Endodermal cell (in vitro differentiated cells): Measurements from ENCODE around the gene ELMOD1. TPM values are rescaled to one million over a fixed set of nuclear protein-coding genes. Genes with fewer than 3 reads are reported as not detected.
"Not testable (repeated sequence)": the region's sequence is repeated elsewhere in the genome, so short reads cannot be mapped to it uniquely, and the experiment has no call there.

Source experiments
- DNase-seq: peaks from one replicate; pipeline ENCODE4 v3.0.0-alpha.2; 2017
- H3K27ac ChIP-seq: 2 replicates; pipeline ENCODE4 v1.5.1; 2013; ENCODE audit warnings: mild to moderate bottlenecking, low read depth, low read length, moderate library complexity
- H3K27me3 ChIP-seq: 2 replicates; pipeline ENCODE4 v1.6.1; 2013; ENCODE audit warnings: mild to moderate bottlenecking, low read length, moderate library complexity; ENCODE audit not compliant: insufficient read depth, control insufficient read depth, poor library complexity, severe bottlenecking
- H3K36me3 ChIP-seq: 2 replicates; pipeline ENCODE4 v1.7.0; 2013; ENCODE audit warnings: mild to moderate bottlenecking, low read length, moderate library complexity; ENCODE audit not compliant: control insufficient read depth, insufficient read depth
- H3K4me1 ChIP-seq: one replicate; pipeline ENCODE4 v1.7.0; 2013; ENCODE audit warnings: low read length; ENCODE audit not compliant: control insufficient read depth, insufficient read depth
- H3K4me3 ChIP-seq: 2 replicates; pipeline ENCODE4 v1.5.1; 2013; ENCODE audit warnings: mild to moderate bottlenecking, low read length, moderate library complexity
- H3K9ac ChIP-seq: 2 replicates; pipeline ENCODE4 v1.6.1; 2013; ENCODE audit warnings: mild to moderate bottlenecking, low read length, moderate library complexity; ENCODE audit not compliant: poor library complexity, severe bottlenecking; ENCODE audit errors: extremely low read depth
- H3K9me3 ChIP-seq: 2 replicates; pipeline ENCODE4 v1.6.1; 2013; ENCODE audit warnings: mild to moderate bottlenecking, low read length, moderate library complexity; ENCODE audit not compliant: control insufficient read depth
- H3K27ac Mint-ChIP-seq: 2 replicates; pipeline ENCODE4 v1.8.0; 2020; ENCODE audit warnings: mixed read lengths
- H3K27me3 Mint-ChIP-seq: 2 replicates; pipeline ENCODE4 v1.8.0; 2021; ENCODE audit warnings: mild to moderate bottlenecking, mixed read lengths; ENCODE audit not compliant: insufficient read depth
- H3K36me3 Mint-ChIP-seq: 2 replicates; pipeline ENCODE4 v1.8.0; 2020; ENCODE audit warnings: low read depth, mixed read lengths
- H3K4me1 Mint-ChIP-seq: 2 replicates; pipeline ENCODE4 v1.8.0; 2020; ENCODE audit warnings: mixed read lengths
- H3K4me3 Mint-ChIP-seq: 2 replicates; pipeline ENCODE4 v1.8.0; 2020; ENCODE audit warnings: mild to moderate bottlenecking, moderate library complexity, mixed read lengths
- H3K9me3 Mint-ChIP-seq: 2 replicates; pipeline ENCODE4 v1.8.0; 2020; ENCODE audit warnings: mild to moderate bottlenecking, mixed read lengths
- WGBS, 2 experiments: methylation state at CpG; one replicate each; pipeline versions ENCODE4 v1.1.5 to v1.1.7; 2013; ENCODE audit warnings: missing lambda C conversion rate in 2 of 2, mixed read lengths in 1 of 2; ENCODE audit not compliant: insufficient coverage in 1 of 2, insufficient read length in 1 of 2; 5-methylcytosine and 5-hydroxymethylcytosine counted together
- total RNA-seq, 2 donors: library from RNA; stranded (reverse); fragmentation: NEBNext Ultra II Directional in 1 of 2; extraction: Animal tissue kit (Norgen Biotek cat#: 25700) in 1 of 2; gene quantifications; 2 replicates in 1 of 2; 3 replicates in 1 of 2; pipeline ENCODE4 v1.2.1, GENCODE V29; 2021
- TF ChIP-seq, protein P1 (sequence below): fragments of 200-600 bp; sonication (generic); conservative IDR thresholded peaks from 2 replicates; pipeline ENCODE4 v1.5.0; 2021; ENCODE audit warnings: antibody characterized with exemption, mild to moderate bottlenecking

ELMOD1 gene
- total RNA-seq, 2 donors from 2014 or later = 0.46 to 0.60 TPM

DNA sequence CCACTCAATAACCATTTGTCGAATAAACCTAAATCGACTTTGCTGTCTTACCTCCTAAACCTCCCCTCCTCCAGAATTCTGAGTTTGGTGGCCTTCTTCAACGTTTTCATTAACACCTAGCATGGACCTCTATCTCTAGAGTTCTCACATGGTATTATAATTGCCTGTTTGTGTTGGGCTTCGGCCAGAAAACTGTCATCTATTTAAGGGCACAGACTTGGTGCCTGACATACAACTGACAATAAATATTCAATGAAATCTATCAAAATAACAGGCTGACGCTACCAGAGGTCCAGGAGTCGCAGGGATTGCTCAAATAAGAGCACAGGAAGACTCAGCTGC lies 26.1 kb upstream of the ELMOD1 start:
- TF ChIP-seq, protein P1, sequence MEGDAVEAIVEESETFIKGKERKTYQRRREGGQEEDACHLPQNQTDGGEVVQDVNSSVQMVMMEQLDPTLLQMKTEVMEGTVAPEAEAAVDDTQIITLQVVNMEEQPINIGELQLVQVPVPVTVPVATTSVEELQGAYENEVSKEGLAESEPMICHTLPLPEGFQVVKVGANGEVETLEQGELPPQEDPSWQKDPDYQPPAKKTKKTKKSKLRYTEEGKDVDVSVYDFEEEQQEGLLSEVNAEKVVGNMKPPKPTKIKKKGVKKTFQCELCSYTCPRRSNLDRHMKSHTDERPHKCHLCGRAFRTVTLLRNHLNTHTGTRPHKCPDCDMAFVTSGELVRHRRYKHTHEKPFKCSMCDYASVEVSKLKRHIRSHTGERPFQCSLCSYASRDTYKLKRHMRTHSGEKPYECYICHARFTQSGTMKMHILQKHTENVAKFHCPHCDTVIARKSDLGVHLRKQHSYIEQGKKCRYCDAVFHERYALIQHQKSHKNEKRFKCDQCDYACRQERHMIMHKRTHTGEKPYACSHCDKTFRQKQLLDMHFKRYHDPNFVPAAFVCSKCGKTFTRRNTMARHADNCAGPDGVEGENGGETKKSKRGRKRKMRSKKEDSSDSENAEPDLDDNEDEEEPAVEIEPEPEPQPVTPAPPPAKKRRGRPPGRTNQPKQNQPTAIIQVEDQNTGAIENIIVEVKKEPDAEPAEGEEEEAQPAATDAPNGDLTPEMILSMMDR = no peak

DNA sequence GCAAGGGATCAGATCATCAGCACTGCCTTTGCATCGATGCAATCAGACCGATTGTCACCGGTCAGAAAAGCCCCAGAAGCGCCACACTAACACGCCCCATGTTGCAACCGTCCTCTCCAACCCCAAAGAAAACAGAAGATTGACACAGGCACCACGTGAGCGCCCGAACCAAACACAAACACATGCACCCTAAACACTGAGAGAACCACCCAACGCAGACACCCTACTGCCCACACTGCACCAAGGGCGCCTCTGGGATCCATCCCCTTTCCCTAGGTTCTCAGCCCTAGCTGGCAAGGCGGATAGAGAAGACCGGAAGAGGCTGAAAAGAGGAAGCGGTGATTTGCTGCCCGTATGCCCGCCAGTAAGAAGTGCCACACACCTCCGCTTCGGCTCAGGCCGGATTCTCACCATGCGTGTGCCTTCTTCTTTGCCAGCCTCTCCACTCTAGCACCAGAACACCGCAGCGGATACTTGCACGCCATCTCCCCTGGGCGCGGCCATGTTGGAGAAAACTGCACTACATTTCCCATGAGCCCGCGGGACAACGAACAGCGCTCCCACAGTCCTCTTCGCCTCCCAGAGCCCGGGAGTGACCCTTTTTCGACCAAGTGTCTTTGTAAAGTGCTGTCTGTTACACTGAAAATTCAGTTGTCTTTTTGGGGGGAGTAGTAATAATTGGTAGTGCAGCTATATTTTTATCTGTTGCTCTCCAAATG lies 25.6 kb upstream of the ELMOD1 start, which contains the start of gene ALKBH8:
Gene ALKBH8, minus strand, starts transcription at position 517 of the 719 bp plus-strand sequence. CDS start 4,842 bp downstream, outside the sequence.
- H3K27ac Mint-ChIP-seq = peak within 1 kb of the TSS; percentile 97
- H3K36me3 Mint-ChIP-seq = no peaks in the 10 kb centered on the region
- H3K36me3 ChIP-seq = no peaks in the 10 kb centered on the region
- TF ChIP-seq, protein P1 = no peak
- no peaks in the 10 kb centered on the region for H3K27me3 ChIP-seq
- peaks cover 8% of the 10 kb centered on the region for H3K4me1 ChIP-seq
- peak within 1 kb of the TSS; percentile 95 for H3K4me3 Mint-ChIP-seq
- H3K4me1 Mint-ChIP-seq = peaks cover 12% of the 10 kb centered on the region
- 0 to 2% methylated on average over 11 to 32 of the region's 32 CpGs for WGBS, 2 experiments
- no peaks in the 10 kb centered on the region for H3K9me3 Mint-ChIP-seq
- DNase-seq = peak; percentile 93
- H3K9me3 ChIP-seq = no peaks in the 10 kb centered on the region
- peak within 1 kb of the TSS; percentile 93 for H3K4me3 ChIP-seq
- H3K9ac ChIP-seq = peak within 1 kb of the TSS; percentile 61
- no peaks in the 10 kb centered on the region for H3K27me3 Mint-ChIP-seq
- peak within 1 kb of the TSS; percentile 51 for H3K27ac ChIP-seq

More for the DNA sequence above, 26.1 kb upstream of the ELMOD1 start:
- Histone ChIP-seq H3K4me1 (peaks cover 8% of the 10 kb centered on the region), H3K9ac (peak overlapping the region; percentile 61), H3K27ac (peak overlapping the region; percentile 51), H3K4me3 (peak overlapping the region; percentile 93), H3K9me3 (no peaks in the 10 kb centered on the region), H3K27me3 (no peaks in the 10 kb centered on the region), H3K36me3 (no peaks in the 10 kb centered on the region)
- Mint-ChIP-seq H3K4me1 (peaks cover 12% of the 10 kb centered on the region), H3K27me3 (no peaks in the 10 kb centered on the region), H3K27ac (peak overlapping the region; percentile 97), H3K9me3 (no peaks in the 10 kb centered on the region), H3K4me3 (peak overlapping the region; percentile 95), H3K36me3 (no peaks in the 10 kb centered on the region)
- 14 to 27% methylated on average over 5 to 6 of the region's 6 CpGs for whole genome bisulfite sequencing, 2 experiments
- DNase-seq = no peak

DNA sequence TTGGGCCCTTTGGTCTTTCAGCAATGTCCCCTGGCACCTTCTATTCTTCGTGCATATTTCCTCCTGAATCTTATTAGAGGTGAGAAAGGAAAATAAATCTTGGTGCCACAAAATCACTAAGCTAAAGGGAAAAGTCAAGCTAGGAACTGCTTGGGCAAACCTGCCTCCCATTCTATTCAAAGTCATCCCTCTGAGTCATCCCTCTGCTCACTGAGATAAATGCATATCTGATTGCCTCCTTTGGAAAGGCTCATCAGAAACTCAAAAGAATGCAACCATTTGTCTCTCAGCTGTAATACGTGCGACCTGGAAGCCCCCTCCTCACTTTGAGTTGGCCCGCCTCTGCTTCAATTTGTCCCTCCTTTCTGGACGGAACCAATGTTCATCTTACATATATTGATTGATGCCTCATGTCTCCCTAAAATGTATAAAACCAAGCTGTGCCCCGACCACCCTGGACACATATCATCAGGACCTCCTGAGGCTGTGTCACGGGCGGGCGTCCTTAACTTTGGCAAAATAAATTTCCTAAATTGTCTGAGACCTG lies 24.9 kb upstream of the ELMOD1 start:
- not testable (repeated sequence) for H3K27me3 Mint-ChIP-seq, H3K27me3 ChIP-seq, H3K4me1 ChIP-seq, H3K9me3 Mint-ChIP-seq, H3K36me3 ChIP-seq, H3K9me3 ChIP-seq, H3K27ac ChIP-seq, H3K36me3 Mint-ChIP-seq
- peak overlapping the region; percentile 93 for H3K4me3 ChIP-seq
- 49 to 57% methylated on average over 6 to 9 of the region's 9 CpGs for WGBS, 2 experiments
- DNase-seq = peak; percentile 47
- peak overlapping the region; percentile 61 for H3K9ac ChIP-seq
- H3K27ac Mint-ChIP-seq = peak overlapping the region; percentile 97
- peak overlapping the region; percentile 95 for H3K4me3 Mint-ChIP-seq
- H3K4me1 Mint-ChIP-seq = peaks cover 12% of the 10 kb centered on the region
